Epidermal melanocyte (primary cell): ENCODE measurements around the gene CCDC57.
"Not testable (repeated sequence)": the region's sequence is repeated elsewhere in the genome, so short reads cannot be mapped to it uniquely, and the experiment has no call there.

Source experiments
- DNase-seq: peaks from one replicate; pipeline ENCODE4 v3.0.0; 2011; ENCODE audit warnings: low spot score; ENCODE audit not compliant: insufficient read length

The CCDC57 gene

DNA sequence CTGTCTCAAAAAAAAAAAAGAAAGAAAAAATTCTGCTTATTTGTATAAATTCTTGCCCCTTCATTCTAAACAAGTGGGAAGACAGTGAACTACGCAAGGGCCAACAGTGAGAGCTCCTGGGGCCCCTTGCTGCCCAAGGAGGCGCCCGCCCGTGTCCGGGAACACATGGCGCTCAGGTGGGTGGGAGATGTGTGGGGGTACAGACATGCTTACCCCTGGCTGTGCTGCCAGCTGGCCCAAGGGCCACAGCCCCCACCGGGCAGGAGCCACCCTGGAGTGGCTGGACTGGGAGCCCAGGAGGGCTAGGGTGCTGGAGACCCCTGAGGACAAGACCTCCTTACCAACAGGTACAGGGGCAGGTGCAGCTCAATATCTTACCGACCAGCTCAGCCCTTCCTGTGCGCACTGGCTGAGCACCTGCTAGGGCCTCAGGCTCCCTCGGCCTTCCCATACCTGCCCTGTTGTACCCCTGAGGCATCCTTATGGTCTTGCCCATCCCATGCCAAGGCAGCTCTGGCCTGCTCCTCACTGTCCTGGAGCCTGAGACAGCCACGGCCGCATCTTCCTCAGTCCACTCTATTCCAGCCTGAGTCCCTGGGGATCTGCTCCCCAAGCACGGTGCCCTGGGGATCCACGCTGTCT lies 56.2 kb downstream of the CCDC57 start:
- DNase-seq, result no peak

DNA sequence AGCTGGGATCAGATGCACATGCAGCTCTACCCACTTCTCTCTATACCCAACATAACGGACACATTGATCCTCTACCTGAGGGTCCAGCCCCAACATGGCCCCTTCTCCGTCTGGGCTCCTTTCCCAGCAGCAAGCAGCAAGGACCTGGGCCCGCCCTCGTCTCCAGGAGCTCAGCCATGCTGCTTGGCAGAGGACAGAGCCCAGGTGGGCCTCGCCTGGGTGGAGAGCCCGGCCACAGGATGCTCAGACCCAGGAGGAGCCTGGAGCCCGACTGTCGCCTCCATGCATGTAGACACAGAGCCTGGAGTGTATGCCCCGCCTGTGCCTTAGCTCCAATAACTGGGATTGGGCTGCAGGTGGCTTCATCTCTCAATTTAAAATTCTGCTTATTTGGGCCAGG lies 57.0 kb downstream of the CCDC57 start:
- DNase-seq, result no peak

DNA sequence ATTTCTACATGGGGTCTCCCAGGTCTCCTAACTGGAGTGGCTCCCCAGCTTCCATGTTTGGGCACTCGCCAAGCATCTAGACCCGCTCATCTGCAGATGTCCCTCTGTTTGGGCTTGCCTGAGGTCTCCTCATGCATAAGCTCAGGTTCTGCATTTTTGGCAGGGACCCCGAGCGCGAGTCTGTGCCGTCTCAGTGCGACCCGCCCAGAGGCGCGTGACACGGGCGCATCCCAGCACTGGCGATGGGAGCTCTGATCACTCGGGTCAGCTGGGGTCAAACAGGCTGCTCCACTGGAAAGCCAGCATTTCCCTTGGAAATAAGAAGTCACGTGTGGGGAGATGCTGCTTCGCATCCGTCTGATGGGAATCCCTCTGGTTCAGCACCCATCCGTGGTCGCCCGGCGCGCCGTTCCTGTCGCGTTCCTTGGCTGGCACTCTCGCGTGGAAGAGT lies 57.7 kb downstream of the CCDC57 start:
- peak; percentile 11 for DNase-seq

DNA sequence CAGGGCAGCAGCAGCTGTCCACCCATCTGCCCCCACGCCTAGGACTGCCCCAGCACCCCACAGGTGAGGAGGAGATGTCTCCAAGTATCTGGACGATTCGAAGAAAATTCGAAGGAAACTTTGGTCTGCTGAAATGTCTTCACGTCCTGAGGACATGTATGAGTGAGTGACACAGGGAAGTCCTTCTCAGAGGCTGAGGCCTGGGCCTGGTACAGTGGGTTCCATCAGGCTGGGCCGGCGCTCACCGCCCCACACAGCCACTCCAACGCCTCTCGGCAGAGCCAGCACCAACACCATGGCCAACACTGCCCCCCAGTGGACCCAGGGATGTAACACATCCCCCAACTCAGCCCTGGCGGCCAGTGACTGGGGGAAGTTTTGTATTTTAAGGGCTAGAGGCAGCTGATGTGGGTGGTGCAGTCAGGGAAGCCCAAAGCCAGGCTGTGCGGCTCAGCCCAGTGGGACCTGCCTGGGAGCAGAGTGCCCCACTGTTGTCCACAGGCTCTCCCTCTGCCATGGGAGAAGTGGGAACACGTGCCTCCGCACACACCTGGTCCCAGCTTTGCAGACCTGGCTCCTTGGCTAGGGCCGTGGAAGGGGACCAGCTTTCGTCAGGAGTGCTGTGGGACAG lies 58.8 kb downstream of the CCDC57 start:
- DNase-seq, result peak; percentile 79

DNA sequence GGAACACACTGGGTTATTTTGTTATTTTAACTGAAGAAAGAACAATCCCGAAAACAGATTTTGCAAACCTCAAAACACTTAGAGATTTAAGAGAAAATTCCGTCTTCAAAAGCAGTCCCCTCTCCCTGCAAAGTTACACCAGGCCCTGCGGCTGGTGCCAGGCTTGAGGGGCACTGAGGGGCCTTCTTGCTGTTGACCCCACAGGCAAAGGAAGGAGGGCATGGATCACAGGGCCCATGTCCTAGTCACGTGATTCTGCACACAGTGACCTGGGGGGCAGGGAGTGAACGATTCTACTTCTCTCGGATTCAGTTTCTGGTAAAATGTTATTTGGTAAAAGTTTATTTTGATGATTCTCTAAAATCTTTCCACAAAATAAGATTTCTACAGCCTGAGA lies 59.3 kb downstream of the CCDC57 start:
- peak; percentile 4 for DNase-seq

DNA sequence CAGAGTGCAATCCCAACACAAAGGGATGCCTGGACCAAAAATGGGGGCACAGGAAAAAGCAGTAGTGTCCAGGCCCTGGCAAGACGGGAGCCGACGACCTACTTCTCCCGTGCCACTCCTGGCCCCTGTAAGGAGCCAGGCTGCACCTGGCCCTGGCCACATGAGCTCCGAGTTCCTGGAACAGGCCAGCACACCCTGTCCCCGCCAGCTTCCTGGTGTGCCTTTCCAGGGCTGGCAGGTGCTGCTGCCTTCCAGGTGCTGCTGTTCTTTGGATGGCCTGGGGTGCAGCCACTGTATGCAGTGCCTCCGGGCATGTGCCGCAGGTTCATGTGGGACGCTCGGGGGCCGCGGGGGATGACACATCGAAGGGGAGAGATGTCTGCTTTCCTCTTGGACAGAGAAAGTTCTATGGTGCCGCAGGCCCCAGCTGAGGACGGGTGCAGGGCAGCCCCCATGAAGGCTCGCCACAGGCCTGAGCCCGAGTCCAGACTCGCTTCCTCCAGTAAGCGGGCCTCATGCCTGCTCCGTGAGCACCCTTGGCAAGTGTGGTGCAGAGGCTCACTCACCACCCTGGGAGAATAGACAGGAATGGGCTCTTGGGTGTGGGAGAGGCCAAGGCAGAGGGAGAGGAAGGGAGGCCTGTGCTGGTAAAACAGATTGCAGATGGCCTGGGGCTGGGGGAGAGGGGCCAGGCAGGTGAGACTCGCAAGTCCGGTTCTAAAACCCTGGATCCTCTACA lies 59.9 kb downstream of the CCDC57 start:
- peak; percentile 16 for DNase-seq

DNA sequence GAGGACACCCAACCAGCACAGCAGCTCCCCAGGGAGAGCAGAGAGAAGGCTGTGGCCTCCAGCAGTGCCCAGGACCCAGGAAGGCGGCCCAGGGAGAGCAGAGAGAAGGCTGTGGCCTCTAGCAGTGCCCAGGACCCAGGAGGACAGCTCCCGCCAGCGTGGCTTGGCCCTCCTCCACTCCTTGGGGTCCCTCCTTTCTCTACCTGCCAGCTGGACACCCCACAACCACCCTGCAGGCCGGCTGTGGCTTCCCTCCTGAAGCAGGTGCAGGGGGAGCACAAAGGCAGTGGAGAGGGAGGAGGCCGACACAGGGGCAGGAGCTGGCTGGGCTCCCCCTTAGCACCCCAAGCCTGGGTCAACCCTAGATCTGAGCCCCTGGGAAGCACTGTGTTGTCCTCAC lies 60.5 kb downstream of the CCDC57 start:
- peak; percentile 0 for DNase-seq

DNA sequence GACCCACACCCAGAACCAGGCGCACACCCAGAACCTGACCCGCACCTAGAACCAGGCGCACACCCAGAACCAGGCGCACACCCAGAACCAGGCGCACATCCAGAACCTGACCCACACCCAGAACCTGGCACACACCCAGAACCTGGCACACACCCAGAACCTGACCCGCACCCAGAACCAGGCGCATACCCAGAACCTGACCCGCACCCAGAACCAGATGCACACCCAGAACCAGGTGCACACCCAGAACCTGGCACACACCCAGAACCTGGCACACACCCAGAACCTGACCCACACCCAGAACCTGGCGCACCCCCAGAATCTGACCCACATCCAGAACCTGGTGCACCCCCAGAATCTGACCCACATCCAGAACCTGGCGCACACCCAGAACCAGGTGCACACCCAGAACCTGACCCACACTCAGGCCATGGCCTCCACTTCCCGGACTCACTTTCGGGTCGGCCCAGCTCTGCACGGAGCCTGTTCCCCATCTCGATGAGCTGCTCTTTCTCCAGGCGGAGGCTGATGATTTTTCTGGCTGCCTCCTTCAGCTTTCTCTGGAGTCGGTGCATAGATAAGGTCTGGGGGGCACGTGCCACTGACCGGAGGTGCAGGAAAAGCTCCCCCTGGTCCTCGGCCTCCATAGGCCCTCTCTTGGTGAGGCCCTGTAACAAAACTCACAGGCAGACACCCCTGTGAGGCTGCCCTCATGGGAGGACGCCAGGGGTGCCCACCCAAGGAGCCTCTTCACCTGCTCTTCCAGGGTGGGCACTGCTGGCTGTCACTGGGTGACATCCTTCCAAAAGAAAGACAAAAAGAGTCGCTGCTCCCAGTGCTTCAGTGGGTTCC lies 61.3 kb downstream of the CCDC57 start:
- peak; percentile 10 for DNase-seq

DNA sequence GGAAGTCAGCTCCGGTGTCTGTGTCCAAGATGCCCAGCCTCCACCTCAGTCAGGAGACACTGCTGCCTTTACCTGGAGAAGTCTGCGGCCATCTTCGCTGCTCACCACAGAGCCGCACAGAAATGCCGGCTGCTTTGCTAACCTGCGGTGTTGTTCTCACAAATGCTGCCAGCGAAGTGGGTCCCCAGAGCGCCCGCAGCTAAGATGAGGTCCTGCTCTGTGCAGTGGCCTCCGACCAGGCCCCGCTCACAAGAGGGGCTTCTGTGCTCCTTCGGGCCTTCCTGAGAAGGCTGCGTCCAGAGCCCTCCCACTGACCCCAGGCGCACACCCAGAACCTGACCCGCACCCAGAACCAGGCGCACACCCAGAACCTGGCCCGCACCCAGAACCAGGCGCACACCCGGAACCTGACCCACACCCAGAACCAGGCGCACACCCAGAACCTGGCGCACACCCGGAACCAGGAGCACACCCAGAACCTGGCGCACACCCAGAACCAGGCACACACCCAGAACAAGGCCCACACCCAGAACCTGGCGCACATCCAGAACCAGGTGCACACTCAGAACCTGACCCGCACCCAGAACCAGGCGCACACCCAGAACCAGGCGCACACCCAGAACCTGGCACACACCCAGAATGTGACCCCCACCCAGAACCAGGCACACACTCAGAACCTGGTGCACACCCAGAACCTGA lies 63.1 kb downstream of the CCDC57 start:
- peak; percentile 1 for DNase-seq

DNA sequence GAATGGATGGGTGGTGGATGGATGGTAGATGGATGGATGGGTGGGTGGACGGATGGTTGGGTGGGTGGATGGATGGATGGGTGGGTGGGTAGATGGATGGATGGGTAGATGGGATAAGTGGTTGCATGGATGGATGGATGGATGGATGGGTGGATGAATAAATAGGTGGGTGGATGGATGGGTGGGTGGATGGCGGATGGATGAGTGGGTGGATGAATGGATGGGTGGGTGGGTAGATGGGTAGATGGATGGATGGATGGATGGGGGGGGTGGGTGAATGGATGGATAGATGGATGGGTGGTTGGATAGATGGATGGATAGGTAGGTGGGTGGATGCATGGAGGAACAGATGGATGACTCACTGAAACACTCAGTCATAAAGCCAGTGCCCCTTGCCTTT lies 63.6 kb downstream of the CCDC57 start:
- peak; percentile 2 for DNase-seq

DNA sequence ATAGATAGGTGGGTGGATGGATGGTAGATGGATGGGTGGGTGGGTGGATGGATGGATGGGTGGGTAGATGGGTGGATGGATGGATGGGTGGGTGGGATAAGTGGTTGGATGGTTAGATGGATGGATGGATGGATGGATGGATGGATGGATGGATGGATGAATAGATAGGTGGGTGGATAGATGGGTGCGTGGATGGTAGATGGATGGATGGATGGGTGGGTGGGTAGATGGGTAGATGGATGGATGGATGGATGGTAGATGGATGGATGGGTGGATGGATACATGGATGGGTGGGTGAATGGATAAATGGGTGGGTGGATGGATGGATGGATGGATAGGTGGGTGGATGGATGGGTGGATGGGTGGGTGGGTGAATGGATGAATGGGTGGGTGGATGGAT lies 64.6 kb downstream of the CCDC57 start:
- no peak for DNase-seq

DNA sequence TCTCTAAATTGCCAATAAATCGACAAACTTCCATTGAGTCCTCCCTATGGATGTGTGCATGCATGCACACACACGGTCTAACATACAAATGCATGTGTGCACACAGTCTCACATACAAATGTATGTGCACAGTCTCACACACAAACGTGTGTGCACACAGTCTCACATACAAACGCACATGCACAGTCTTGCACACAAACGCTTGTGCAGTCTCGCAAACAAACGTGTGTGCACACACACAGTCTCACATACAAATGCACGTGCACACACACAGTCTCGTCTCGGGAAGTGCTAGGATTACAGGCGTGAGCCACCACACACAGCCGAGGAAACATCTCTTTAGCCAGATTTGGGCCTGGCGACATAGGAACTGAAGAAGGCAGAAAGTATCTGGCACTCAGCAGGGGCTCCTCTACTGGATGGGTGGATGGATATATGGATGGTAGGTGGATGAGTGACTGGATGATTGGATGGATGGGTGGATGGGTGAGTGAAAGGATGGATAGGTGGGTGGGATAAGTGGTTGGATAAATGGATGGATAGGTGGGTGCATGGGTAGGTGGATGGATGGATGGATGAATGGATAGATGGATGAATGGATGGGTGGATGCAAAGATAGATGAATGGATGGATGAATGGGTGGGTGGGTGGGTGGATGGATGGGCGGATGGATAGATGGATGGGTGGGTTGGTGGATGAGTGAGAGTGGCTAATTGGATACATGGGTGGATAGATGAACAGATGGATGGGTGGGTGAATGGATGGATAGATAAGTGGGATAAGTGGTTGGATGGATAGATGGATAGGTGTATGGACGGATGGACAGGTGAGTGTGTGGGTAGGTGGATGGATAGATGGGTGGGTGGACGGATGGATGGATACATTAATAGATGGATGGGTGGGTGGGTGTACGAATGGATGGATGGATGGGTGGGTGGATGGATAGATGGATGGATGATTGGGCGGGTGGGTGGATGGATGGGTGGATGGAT lies 65.7 kb downstream of the CCDC57 start:
- DNase-seq, result peak; percentile 5

DNA sequence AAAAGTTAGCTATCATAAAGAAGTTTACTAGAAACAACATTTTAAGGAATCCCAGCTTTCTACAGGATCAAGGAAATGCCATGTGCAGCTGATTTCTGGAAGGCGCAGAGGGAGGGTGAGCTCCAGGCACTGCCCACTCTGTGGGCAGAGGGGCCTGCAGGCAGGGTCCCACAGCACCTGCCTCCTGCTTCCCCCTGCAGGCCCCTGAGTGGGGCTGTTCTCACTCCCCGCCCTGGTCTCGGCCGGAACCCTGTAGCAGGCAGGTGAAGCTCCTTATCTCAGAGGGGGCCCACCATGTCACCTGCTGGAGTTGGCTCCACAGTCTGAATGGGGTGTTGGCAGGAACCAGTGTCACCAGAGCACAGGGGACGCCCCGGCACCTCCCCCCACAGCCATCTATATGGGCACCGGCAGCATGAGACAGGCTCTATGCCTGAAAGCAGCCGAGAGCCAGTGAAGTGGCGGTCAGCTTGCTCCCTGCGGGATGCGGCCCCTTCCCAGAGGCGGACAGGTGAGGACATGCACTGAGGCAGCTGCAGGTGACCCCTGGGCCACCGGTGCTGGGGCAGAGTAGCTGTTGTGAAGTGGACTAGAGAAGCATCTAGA lies 67.0 kb downstream of the CCDC57 start:
- DNase-seq, result peak; percentile 9

DNA sequence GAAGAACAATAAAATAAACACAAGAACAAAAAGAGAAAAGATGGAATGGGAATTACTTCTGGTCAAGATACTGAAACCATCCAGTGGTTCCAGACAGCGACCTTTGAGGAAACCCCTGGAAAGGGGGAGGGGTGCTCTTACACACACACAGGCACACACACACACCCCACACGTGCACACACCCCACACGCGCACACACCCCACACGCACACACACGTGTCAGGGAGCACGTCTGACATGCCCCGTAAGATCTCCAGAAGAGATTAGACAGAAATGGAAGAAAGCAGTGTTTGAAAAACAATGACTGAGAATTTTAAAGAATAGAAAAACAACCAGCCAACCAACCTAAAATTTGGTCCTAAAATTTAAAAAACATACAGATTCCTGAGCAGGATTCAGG lies 69.3 kb downstream of the CCDC57 start:
- DNase-seq, result peak; percentile 9

DNA sequence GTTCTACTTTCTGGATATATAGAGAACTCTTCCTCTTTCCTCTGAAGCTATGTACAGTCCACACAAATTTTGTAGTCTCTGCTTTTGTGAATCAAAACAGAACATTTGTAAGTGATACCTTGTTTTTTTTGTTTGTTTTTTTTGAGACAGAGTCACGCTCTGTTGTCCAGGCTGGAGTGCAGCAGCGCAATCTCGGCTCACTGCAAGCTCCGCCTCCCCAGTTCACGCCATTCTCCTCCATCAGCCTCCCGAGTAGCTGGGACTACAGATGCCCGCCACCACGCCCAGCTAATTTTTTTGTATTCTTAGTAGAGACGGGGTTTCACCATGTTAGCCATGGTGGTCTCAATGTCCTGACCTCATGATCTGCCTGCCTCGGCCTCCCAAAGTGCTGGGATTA lies 72.7 kb downstream of the CCDC57 start:
- not testable (repeated sequence) for DNase-seq

DNA sequence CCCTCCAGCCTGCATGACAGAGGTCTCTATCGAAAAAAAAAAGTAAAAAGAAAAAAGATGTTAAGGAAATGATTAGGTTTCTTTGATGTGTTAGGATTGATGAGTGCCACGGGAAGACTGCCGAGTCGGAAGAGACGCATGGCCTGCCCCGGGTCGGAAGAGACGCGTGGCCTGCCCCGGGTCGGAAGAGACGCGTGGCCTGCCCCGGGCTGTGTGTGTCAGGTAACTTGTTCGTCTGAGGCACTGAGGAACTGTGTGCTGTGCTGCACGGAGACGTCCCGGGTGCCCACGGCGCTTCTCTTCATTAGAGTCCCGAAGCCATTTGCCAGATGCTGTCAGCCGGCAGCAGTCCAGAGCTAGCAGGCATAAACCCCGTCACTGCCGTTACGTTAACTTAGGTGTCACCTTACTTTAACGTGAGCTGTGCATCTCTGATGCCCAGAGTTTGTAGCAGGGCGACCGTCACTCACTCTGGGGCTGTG lies 74.1 kb downstream of the CCDC57 start:
- DNase-seq, result no peak

DNA sequence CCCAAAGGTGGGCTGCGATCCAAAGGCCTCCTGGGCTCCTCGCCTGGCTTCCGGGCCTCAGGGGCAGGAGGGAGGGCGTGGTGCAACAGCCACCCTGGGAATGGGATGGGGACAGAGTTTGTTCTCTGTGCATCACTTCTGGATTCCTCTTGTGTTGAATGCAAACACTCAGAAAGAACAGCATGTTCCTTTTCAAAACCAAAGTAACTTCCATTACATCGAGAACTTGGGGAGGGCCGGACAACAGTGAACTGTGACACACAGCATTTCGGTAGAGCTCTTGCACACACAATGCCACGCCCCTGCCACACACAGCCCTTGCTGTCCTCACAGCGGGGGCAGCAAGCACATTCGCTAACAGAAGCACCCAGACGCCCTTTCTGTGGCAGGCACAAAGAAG lies 78.5 kb downstream of the CCDC57 start:
- no peak for DNase-seq

DNA sequence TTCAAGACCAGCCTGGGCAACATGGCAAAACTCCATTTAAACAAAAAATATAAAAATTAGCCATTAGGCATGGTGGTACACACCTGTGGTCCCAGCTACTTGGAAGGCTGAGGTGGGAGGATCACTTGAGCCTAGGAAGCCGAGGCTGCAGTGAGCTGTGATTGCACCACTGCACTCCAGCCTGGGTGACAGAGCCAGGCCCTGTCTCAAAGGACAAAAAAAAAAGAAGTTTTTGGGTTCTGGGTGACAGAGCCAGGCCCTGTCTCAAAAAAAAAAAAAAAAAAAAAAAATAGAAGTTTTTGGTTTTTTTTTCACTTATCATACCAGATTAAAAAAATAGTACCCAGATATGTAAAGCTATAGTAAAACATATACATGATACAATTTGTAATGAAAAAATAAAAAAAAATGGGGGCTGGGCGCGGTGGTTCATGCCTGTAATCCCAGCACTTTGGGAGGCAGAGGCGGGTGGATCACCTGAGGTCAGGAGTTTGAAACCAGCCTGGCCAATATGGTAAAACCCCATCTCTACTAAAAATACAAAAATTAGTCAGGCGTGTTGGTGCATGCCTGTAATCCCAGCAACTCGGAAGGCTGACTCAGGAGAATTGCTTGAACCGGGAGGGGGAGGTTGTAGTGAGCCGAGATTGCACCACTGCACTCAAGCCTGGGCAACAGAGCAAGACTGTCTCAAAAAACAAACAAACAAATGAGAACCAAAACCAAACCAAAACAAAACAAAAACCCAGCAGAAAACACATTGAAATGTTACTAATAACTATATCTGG lies 79.3 kb downstream of the CCDC57 start:
- not testable (repeated sequence) for DNase-seq
